GM23338 (cell line): Measurements from ENCODE around the gene CD300A. TPM values are rescaled to one million over a fixed set of nuclear protein-coding genes. Genes with fewer than 3 reads are reported as not detected.

ENCODE experiments used
- ATAC-seq: fragments of 200-7000 bp; cut with Tn5 transposase; 3 replicates; pipeline ENCODE4 v1.9.1; 2020
- DNase-seq: peaks from one replicate; pipeline ENCODE4 v3.0.0-alpha.2; 2015; ENCODE audit warnings: low spot score
- H2AFZ ChIP-seq: fragments of 200-600 bp; sonication (generic); 2 replicates; pipeline ENCODE4 v1.8.0; 2016; ENCODE audit warnings: antibody characterized with exemption, mild to moderate bottlenecking, moderate library complexity
- H3F3A ChIP-seq: fragments of 200-600 bp; sonication (generic); replicated peaks from 2 replicates; pipeline ENCODE4 v1.8.0; 2017; ENCODE audit warnings: antibody characterized with exemption, mixed run types, low read depth
- H3K27ac ChIP-seq: fragments of 200-600 bp; sonication (generic); 2 replicates; pipeline ENCODE4 v1.6.1; 2016; ENCODE audit warnings: low read depth
- H3K27me3 ChIP-seq: fragments of 200-600 bp; sonication (generic); 2 replicates; pipeline ENCODE4 v1.8.0; 2016; ENCODE audit warnings: mild to moderate bottlenecking, mixed run types, moderate library complexity; ENCODE audit not compliant: insufficient read depth
- H3K36me3 ChIP-seq: fragments of 200-600 bp; sonication (generic); 2 replicates; pipeline ENCODE4 v1.8.0; 2016; ENCODE audit warnings: mild to moderate bottlenecking; ENCODE audit not compliant: insufficient read depth
- H3K4me1 ChIP-seq: fragments of 200-600 bp; sonication (generic); 2 replicates; pipeline ENCODE4 v1.8.0; 2016; ENCODE audit warnings: mild to moderate bottlenecking, moderate library complexity; ENCODE audit not compliant: insufficient read depth
- H3K4me2 ChIP-seq: fragments of 200-600 bp; sonication (generic); 2 replicates; pipeline ENCODE4 v1.7.1; 2017; ENCODE audit warnings: mixed run types
- H3K4me3 ChIP-seq: fragments of 200-600 bp; sonication (generic); 2 replicates; pipeline ENCODE4 v1.6.1; 2016; ENCODE audit warnings: mixed run types
- H3K79me2 ChIP-seq: fragments of 200-600 bp; sonication (generic); replicated peaks from 2 replicates; pipeline ENCODE4 v1.8.0; 2017; ENCODE audit warnings: mild to moderate bottlenecking; ENCODE audit not compliant: insufficient read depth
- H3K9me2 ChIP-seq: fragments of 200-600 bp; sonication (generic); 2 replicates; pipeline ENCODE4 v1.8.0; 2017; ENCODE audit not compliant: insufficient read depth
- H4K20me1 ChIP-seq: fragments of 200-600 bp; sonication (generic); replicated peaks from 2 replicates; pipeline ENCODE4 v1.8.0; 2017; ENCODE audit warnings: mild to moderate bottlenecking; ENCODE audit not compliant: insufficient read depth
- H3K27ac Mint-ChIP-seq: 2 replicates; pipeline ENCODE4 v1.8.0; 2020; ENCODE audit warnings: inconsistent platforms, mild to moderate bottlenecking, moderate library complexity, mixed read lengths
- H3K27me3 Mint-ChIP-seq: 3 replicates; pipeline ENCODE4 v1.8.0; 2022; ENCODE audit warnings: low read depth, mild to moderate bottlenecking, moderate library complexity, mixed read lengths, inconsistent platforms; ENCODE audit not compliant: insufficient read depth, poor library complexity
- H3K36me3 Mint-ChIP-seq: 3 replicates; pipeline ENCODE4 v1.8.0; 2021; ENCODE audit warnings: low read depth, mild to moderate bottlenecking, inconsistent platforms, moderate library complexity, mixed read lengths
- H3K4me1 Mint-ChIP-seq: 3 replicates; pipeline ENCODE4 v1.8.0; 2020; ENCODE audit warnings: mild to moderate bottlenecking, inconsistent platforms, mixed read lengths
- H3K4me3 Mint-ChIP-seq: 3 replicates; pipeline ENCODE4 v1.8.0; 2021; ENCODE audit warnings: moderate library complexity, mild to moderate bottlenecking, inconsistent platforms, mixed read lengths
- H3K9me3 Mint-ChIP-seq: 3 replicates; pipeline ENCODE4 v1.8.0; 2020; ENCODE audit warnings: moderate library complexity, mild to moderate bottlenecking, inconsistent platforms, mixed read lengths
- CTCF ChIP-seq, 2 experiments: fragments of 200-600 bp in 1 of 2; sonication (generic) in 1 of 2; conservative IDR thresholded peaks; 2 replicates each; pipeline versions ENCODE4 v1.5.1 to v1.6.1; 2016 to 2017; ENCODE audit warnings: antibody characterized with exemption in 2 of 2, low read depth in 2 of 2, mild to moderate bottlenecking in 2 of 2, moderate library complexity in 1 of 2
- ETS1 ChIP-seq: IDR thresholded peaks from 2 replicates; pipeline ENCODE4 v1.6.1; 2016; ENCODE audit warnings: antibody characterized with exemption
- EZH2 ChIP-seq: fragments of 200-600 bp; sonication (generic); IDR thresholded peaks from one replicate; pipeline ENCODE4 v1.8.0; 2017; ENCODE audit warnings: antibody characterized with exemption, mild to moderate bottlenecking, low read depth; ENCODE audit not compliant: unreplicated experiment
- EZH2phosphoT487 ChIP-seq: fragments of 200-600 bp; sonication (generic); IDR thresholded peaks from one replicate; pipeline ENCODE4 v1.8.1; 2018; ENCODE audit warnings: antibody characterized with exemption; ENCODE audit not compliant: unreplicated experiment
- JUNB ChIP-seq: IDR thresholded peaks from one replicate; pipeline ENCODE4 v1.6.1; 2016; ENCODE audit warnings: antibody characterized with exemption; ENCODE audit not compliant: unreplicated experiment
- NANOG ChIP-seq: IDR thresholded peaks from 2 replicates; pipeline ENCODE4 v1.6.1; 2016; ENCODE audit warnings: antibody characterized with exemption, borderline replicate concordance
- POLR2AphosphoS5 ChIP-seq: IDR thresholded peaks from 2 replicates; pipeline ENCODE4 v1.6.1; 2016; ENCODE audit warnings: antibody characterized with exemption, low read depth
- REST ChIP-seq: IDR thresholded peaks from one replicate; pipeline ENCODE4 v1.6.1; 2018; ENCODE audit warnings: antibody characterized with exemption; ENCODE audit not compliant: unreplicated experiment
- STAT1 ChIP-seq: IDR thresholded peaks from one replicate; pipeline ENCODE4 v1.6.1; 2016; ENCODE audit warnings: antibody characterized with exemption; ENCODE audit not compliant: unreplicated experiment
- ZNF114 ChIP-seq: fragments of 250-450 bp; sonication (Bioruptor Pico); IDR thresholded peaks from 2 replicates; pipeline ENCODE4 v1.5.0; 2020; ENCODE audit warnings: mild to moderate bottlenecking, moderate library complexity
- ZNF331 ChIP-seq: fragments of 250-450 bp; sonication (Bioruptor Pico); IDR thresholded peaks from 2 replicates; pipeline ENCODE4 v1.5.0; 2020; ENCODE audit warnings: low read depth, mild to moderate bottlenecking, moderate library complexity
- ZNF462 ChIP-seq: fragments of 250-450 bp; sonication (Bioruptor Pico); IDR thresholded peaks from 2 replicates; pipeline ENCODE4 v1.5.0; 2020; ENCODE audit warnings: mild to moderate bottlenecking, moderate library complexity
- polyA plus RNA-seq: library from polyadenylated mRNA; unstranded; fragments of >200 nt; fragmentation: Nextera tagmentation; extraction: Ambion mirVana; gene quantifications from 2 replicates; pipeline ENCODE4 v1.2.1, GENCODE V29; 2016
- total RNA-seq: library from RNA; depleted of rRNA; stranded (reverse); fragments of >200 nt; shearing (Covaris generic); gene quantifications from 2 replicates; pipeline ENCODE4 v1.2.3, GENCODE V29; 2014

CD300A gene
- total and polyA plus RNA-seq, 2 experiments from 2014 or later: 0.37 to 0.45 TPM

- no peaks in the 10 kb centered on the region for H3K79me2 ChIP-seq
- peaks cover 6% of the 10 kb centered on the region; the same call in 2 of the 3 replicates for H3K9me3 Mint-ChIP-seq
- peaks cover 11% of the 10 kb centered on the region for H3K4me1 ChIP-seq
- H3K27ac Mint-ChIP-seq: no peak overlapping the region
- H3F3A ChIP-seq: no peaks in the 10 kb centered on the region
- H3K4me1 Mint-ChIP-seq: peaks cover 22% of the 10 kb centered on the region
- H3K9me2 ChIP-seq: no peaks in the 10 kb centered on the region
- H3K4me3 ChIP-seq: no peak overlapping the region
- no peak overlapping the region for H3K4me2 ChIP-seq
- ATAC-seq (no peak), DNase-seq (no peak)
- TF ChIP-seq CTCF (conservative IDR thresholded peaks at IDR 0.05; ENCODE audit: low read depth in 2 of 2) (no peak), ZNF462 (CRISPR knock-in tag) (no peak), ZNF331 (CRISPR knock-in tag) (no peak), REST (no peak), NANOG (no peak), POLR2AphosphoS5 (no peak), EZH2 (no peak), JUNB (no peak), STAT1 (no peak), EZH2phosphoT487 (no peak), ZNF114 (no peak), ETS1 (no peak)
- H2AFZ ChIP-seq: no peak overlapping the region
- peaks cover 9% of the 10 kb centered on the region for H3K27me3 Mint-ChIP-seq
- H4K20me1 ChIP-seq: no peaks in the 10 kb centered on the region
- no peaks in the 10 kb centered on the region; the same call in 1 of the 3 replicates for H3K36me3 Mint-ChIP-seq
- peaks cover under 1% of the 10 kb centered on the region; the same call in 1 of the 2 replicates for H3K27me3 ChIP-seq
- H3K4me3 Mint-ChIP-seq: no peak overlapping the region
- H3K36me3 ChIP-seq: no peaks in the 10 kb centered on the region
- no peak overlapping the region for H3K27ac ChIP-seq
Observed at GRCh38 chr17:74424117-74424516, 42.3 kb upstream of the CD300A start.
